HepG2 (cell line): ENCODE results near the gene MED4. TPM values are rescaled to one million over a fixed set of nuclear protein-coding genes. Genes with fewer than 3 reads are reported as not detected.

Experiments
- CEBPG ChIP-seq: IDR thresholded peaks from 2 replicates; pipeline ENCODE4 v1.6.1; 2016
- GMEB2 ChIP-seq: IDR thresholded peaks from 2 replicates; pipeline ENCODE4 v1.6.1; 2016; ENCODE audit warnings: missing biosample characterization, missing genetic modification reagents, low read depth
- KDM6A ChIP-seq: IDR thresholded peaks from 2 replicates; pipeline ENCODE4 v1.6.1; 2016; ENCODE audit warnings: low read depth
- KLF13 ChIP-seq: sonication (generic); formaldehyde crosslinking; IDR thresholded peaks from 2 replicates; pipeline ENCODE4 v1.4.0; 2020; ENCODE audit warnings: mild to moderate bottlenecking, missing genetic modification reagents
- SIX1 ChIP-seq: sonication (generic); formaldehyde crosslinking; IDR thresholded peaks from 2 replicates; pipeline ENCODE4 v1.4.0; 2020; ENCODE audit warnings: missing genetic modification reagents, borderline replicate concordance
- SNRNP70 ChIP-seq: fragments of 200-400 bp; formaldehyde crosslinking; IDR thresholded peaks from 2 replicates; pipeline ENCODE4 v1.6.1; 2017; ENCODE audit warnings: mild to moderate bottlenecking, low read depth, low read length, moderate library complexity
- TBP ChIP-seq: sonication (generic); formaldehyde crosslinking; IDR thresholded peaks from 2 replicates; pipeline ENCODE4 v1.5.0; 2020; ENCODE audit warnings: missing genetic modification reagents
- TEF ChIP-seq: sonication (generic); formaldehyde crosslinking; IDR thresholded peaks from 2 replicates; pipeline ENCODE4 v1.5.0; 2020; ENCODE audit warnings: missing genetic modification reagents
- TFAP4 ChIP-seq: sonication (generic); IDR thresholded peaks from 2 replicates; pipeline ENCODE4 v1.6.1; 2016; ENCODE audit warnings: low read depth, borderline replicate concordance
- TIGD3 ChIP-seq: sonication (generic); formaldehyde crosslinking; IDR thresholded peaks from 2 replicates; pipeline ENCODE4 v1.5.1; 2020; ENCODE audit warnings: mild to moderate bottlenecking, missing genetic modification reagents, borderline replicate concordance
- ZBTB4 ChIP-seq: sonication (generic); formaldehyde crosslinking; IDR thresholded peaks from 2 replicates; pipeline ENCODE4 v1.4.0; 2020; ENCODE audit warnings: missing genetic modification reagents, mild to moderate bottlenecking, borderline replicate concordance
- ZBTB49 ChIP-seq: sonication (generic); formaldehyde crosslinking; IDR thresholded peaks from 2 replicates; pipeline ENCODE4 v1.4.0; 2020; ENCODE audit warnings: missing genetic modification reagents, borderline replicate concordance
- ZBTB7A ChIP-seq: sonication (generic); formaldehyde crosslinking; IDR thresholded peaks from 2 replicates; pipeline ENCODE4 v1.8.0; 2022; ENCODE audit warnings: mild to moderate bottlenecking, missing genetic modification reagents
- ZFAT ChIP-seq: sonication (generic); formaldehyde crosslinking; conservative IDR thresholded peaks from 2 replicates; pipeline ENCODE4 v1.8.1; 2023; ENCODE audit warnings: missing genetic modification reagents, inconsistent platforms
- ZNF263 ChIP-seq: sonication (generic); formaldehyde crosslinking; IDR thresholded peaks from 2 replicates; pipeline ENCODE4 v1.4.0; 2020; ENCODE audit warnings: missing genetic modification reagents
- ZNF331 ChIP-seq: sonication (generic); formaldehyde crosslinking; IDR thresholded peaks from 2 replicates; pipeline ENCODE4 v1.4.0; 2020; ENCODE audit warnings: missing genetic modification reagents
- ZNF33A ChIP-seq: sonication (generic); formaldehyde crosslinking; IDR thresholded peaks from 2 replicates; pipeline ENCODE4 v1.5.1; 2020; ENCODE audit warnings: missing genetic modification reagents, mild to moderate bottlenecking, moderate library complexity, borderline replicate concordance
- ZNF563 ChIP-seq: sonication (generic); formaldehyde crosslinking; IDR thresholded peaks from 2 replicates; pipeline ENCODE4 v1.8.0; 2022; ENCODE audit warnings: mild to moderate bottlenecking, moderate library complexity, missing genetic modification reagents
- ZNF850 ChIP-seq: sonication (generic); formaldehyde crosslinking; conservative IDR thresholded peaks from 2 replicates; pipeline ENCODE4 v1.9.0; 2021; ENCODE audit warnings: mild to moderate bottlenecking, missing genetic modification reagents
- polyA plus RNA-seq, 8 experiments: library from polyadenylated mRNA; depleted of rRNA in 3 of 8; stranded (reverse) in 7 of 8; unstranded in 1 of 8; fragments of >200 nt; fragmentation: Illumina TruSeq in 4 of 8; extraction: Trizol in 4 of 8; gene quantifications; 2 replicates each; pipeline versions ENCODE4 v1.2.1 to v1.2.3, GENCODE V29; 2011 to 2016; ENCODE audit warnings: low read depth in 4 of 8, missing spikeins in 1 of 8, mixed read lengths in 1 of 8; ENCODE audit not compliant: insufficient read depth in 1 of 8
- total RNA-seq, 5 experiments: library from RNA; depleted of rRNA; stranded (reverse); fragments of >200 nt; fragmentation: Illumina TruSeq; extraction: Trizol; gene quantifications; 2 replicates each; pipeline ENCODE4 v1.2.3, GENCODE V29; 2016; ENCODE audit warnings: low read depth in 1 of 5

MED4 gene
- total and polyA plus RNA-seq, 2 of the 13 experiments (the other 11 are each of a cell fraction or from before 2014, with no cell fraction given), result 49.4 to 57.8 TPM

- peak; percentile 76; the same call in 1 of the 2 replicates for TF ChIP-seq ZBTB49
- TF ChIP-seq ZNF33A (CRISPR knock-in tag), result peak; percentile 86; the same call in 1 of the 2 replicates
- no peak for TF ChIP-seq ZFAT (CRISPR knock-in tag)
- peak; percentile 90 for TF ChIP-seq ZNF331
- TF ChIP-seq ZNF263 (CRISPR knock-in tag), result no peak
- TF ChIP-seq SNRNP70, result no peak
- 0 out of 2 replicates have a peak, but pooled peaks have one; percentile 28 for TF ChIP-seq TFAP4
- TF ChIP-seq TEF (CRISPR knock-in tag), result no peak; the same call in 1 of the 2 replicates
- TF ChIP-seq ZNF850, result 0 out of 2 replicates have a peak, but pooled peaks have one; percentile 69
- TF ChIP-seq CEBPG (CRISPR knock-in tag), result peak; percentile 45; the same call in 1 of the 2 replicates
- peak; percentile 96 for TF ChIP-seq GMEB2
- no peak; the same call in 1 of the 2 replicates for TF ChIP-seq ZBTB4 (CRISPR knock-in tag)
- TF ChIP-seq ZNF563, result no peak; the same call in 1 of the 2 replicates
- TF ChIP-seq KLF13 (CRISPR knock-in tag), result no peak
- no peak for TF ChIP-seq KDM6A (CRISPR knock-in tag)
- TF ChIP-seq TIGD3 (CRISPR knock-in tag), result no peak
- TF ChIP-seq TBP, result no peak
- TF ChIP-seq SIX1 (CRISPR knock-in tag), result peak; percentile 57
- no peak for TF ChIP-seq ZBTB7A
Observed at GRCh38 chr13:48094781-48095502, at the start of gene MED4 (continued).
